Gastrocnemius medialis (tissue), 4 donors: ENCODE measurements around the gene POU2AF1. TPM values are rescaled to one million over a fixed set of nuclear protein-coding genes. Genes with fewer than 3 reads are reported as not detected.
"Not testable (repeated sequence)": the region's sequence is repeated elsewhere in the genome, so short reads cannot be mapped to it uniquely, and the experiment has no call there.

Source experiments
- ATAC-seq, 2 donors: fragments of 150-250 bp; one replicate each; pipeline ENCODE4 v1.9.1; 2016
- DNase-seq, 2 donors: peaks; one replicate each; pipeline ENCODE4 v3.0.0-alpha.2; 2019
- H3K27ac ChIP-seq, 4 donors: fragments of 200-600 bp; sonication (generic); 1 replicate in 1 of 4; 2 replicates in 3 of 4; pipeline ENCODE4 v1.5.1; 2016 to 2018; ENCODE audit warnings: mild to moderate bottlenecking in 2 of 4, moderate library complexity in 1 of 4
- H3K27me3 ChIP-seq, 3 donors: fragments of 200-600 bp; sonication (generic) in 2 of 3; 1 replicate in 1 of 3; 2 replicates in 2 of 3; pipeline versions ENCODE4 v1.5.1 to v1.6.0; 2016 to 2019; ENCODE audit warnings: mild to moderate bottlenecking in 1 of 3, moderate library complexity in 1 of 3
- H3K36me3 ChIP-seq, 2 donors: fragments of 200-600 bp; sonication (generic) in 1 of 2; one replicate each; pipeline ENCODE4 v1.5.1; 2017 to 2018
- H3K4me1 ChIP-seq, 2 donors: fragments of 200-600 bp; sonication (generic) in 1 of 2; one replicate each; pipeline ENCODE4 v1.5.1; 2016 to 2017; ENCODE audit warnings: mild to moderate bottlenecking in 2 of 2
- H3K4me3 ChIP-seq, 4 donors: fragments of 200-600 bp; sonication (generic) in 3 of 4; 1 replicate in 1 of 4; 2 replicates in 3 of 4; pipeline ENCODE4 v1.5.1; 2016 to 2019; ENCODE audit warnings: mild to moderate bottlenecking in 2 of 4
- H3K9me3 ChIP-seq, 3 donors: fragments of 200-600 bp; sonication (generic) in 2 of 3; 1 replicate in 1 of 3; 2 replicates in 2 of 3; pipeline ENCODE4 v1.5.1; 2016 to 2019
- CTCF ChIP-seq, 5 experiments: fragments of 450-650 bp in 3 of 5; fragments of 200-600 bp in 2 of 5; sonication (generic) in 2 of 5; IDR thresholded peaks in 4 of 5; conservative IDR thresholded peaks in 1 of 5; 1 replicate in 4 of 5; 2 replicates in 1 of 5; pipeline ENCODE4 v1.5.1; 2016 to 2019; ENCODE audit warnings: antibody characterized with exemption in 5 of 5, mild to moderate bottlenecking in 3 of 5, moderate library complexity in 3 of 5
- POLR2A ChIP-seq, 2 donors: fragments of 450-650 bp; IDR thresholded peaks; one replicate each; pipeline ENCODE4 v1.6.1; 2017; ENCODE audit warnings: antibody characterized with exemption in 2 of 2, mild to moderate bottlenecking in 2 of 2, moderate library complexity in 2 of 2
- in situ Hi-C, 4 donors: fragments of 200-750 bp; cut with MboI; loops; one replicate each; pipeline versions ENCODE4 v1.15.0 to v1.8.0; 2017; ENCODE audit warnings: low sequenced_read_pairs in 4 of 4
- intact Hi-C: fragments of 100-400 bp; cut with DNase I; formaldehyde crosslinking; loops from one replicate; pipeline ENCODE4 v1.15.1; 2023; ENCODE audit warnings: low total_unique reads
- total RNA-seq, 4 donors: library from RNA; depleted of rRNA; stranded (reverse); fragments of >200 nt; gene quantifications; one replicate each; pipeline versions ENCODE4 v1.1.0 to v1.2.3, GENCODE V29; 2016

The POU2AF1 gene
- total RNA-seq, 4 donors from 2014 or later = 0.29 to 0.78 TPM; not detected in 2

GRCh38 chr11:111405551-111405950, 26.5 kb upstream of the POU2AF1 start:
- intact Hi-C loops = no loop called here
- H3K27ac ChIP-seq = no peak overlapping the region
- no peaks in the 10 kb centered on the region for H3K9me3 ChIP-seq
- H3K27me3 ChIP-seq = no peaks in the 10 kb centered on the region
- TF ChIP-seq POLR2A (IDR thresholded peaks at IDR 0.05) = no peak
- TF ChIP-seq CTCF (IDR thresholded peaks at IDR 0.05 in 4 of 5, conservative IDR thresholded peaks at IDR 0.05 in 1 of 5) = no peak
- H3K4me3 ChIP-seq = no peak overlapping the region
- peaks cover 0 to 7% of the 10 kb centered on the region in 2 donors for H3K4me1 ChIP-seq
- H3K36me3 ChIP-seq = no peaks in the 10 kb centered on the region
- in situ Hi-C loops = no loop called here
- no peak for ATAC-seq
- DNase-seq = no peak

GRCh38 chr11:111403051-111403726, 24.1 kb upstream of the POU2AF1 start:
- no peak for TF ChIP-seq POLR2A (IDR thresholded peaks at IDR 0.05)
- no peak for TF ChIP-seq CTCF (IDR thresholded peaks at IDR 0.05 in 4 of 5, conservative IDR thresholded peaks at IDR 0.05 in 1 of 5)
- no peak for DNase-seq
- no peaks in the 10 kb centered on the region for H3K9me3 ChIP-seq
- ATAC-seq = no peak
- no peak overlapping the region for H3K27ac ChIP-seq
- no peaks in the 10 kb centered on the region for H3K27me3 ChIP-seq
- no peaks in the 10 kb centered on the region for H3K36me3 ChIP-seq
- H3K4me1 ChIP-seq = no peaks in the 10 kb centered on the region
- H3K4me3 ChIP-seq = no peak overlapping the region
- intact Hi-C loops (no loop called here), in situ Hi-C loops (no loop called here)

- intact Hi-C loops = no loop called here
- H3K4me3 ChIP-seq = no peak overlapping the region
- no peaks in the 10 kb centered on the region for H3K36me3 ChIP-seq
- no peaks in the 10 kb centered on the region for H3K4me1 ChIP-seq
- no peak for DNase-seq
- in situ Hi-C loops = no loop called here
- no peaks in the 10 kb centered on the region for H3K27me3 ChIP-seq
- TF ChIP-seq CTCF (IDR thresholded peaks at IDR 0.05 in 4 of 5, conservative IDR thresholded peaks at IDR 0.05 in 1 of 5) (no peak), POLR2A (IDR thresholded peaks at IDR 0.05) (no peak)
- H3K27ac ChIP-seq = no peak overlapping the region
- no peaks in the 10 kb centered on the region for H3K9me3 ChIP-seq
- ATAC-seq = no peak
Measured at GRCh38 chr11:111402411-111402810, 23.3 kb upstream of the POU2AF1 start.

GRCh38 chr11:111401957-111402356, 22.9 kb upstream of the POU2AF1 start:
- DNase-seq, H3K4me3 ChIP-seq, H3K27me3 ChIP-seq, H3K4me1 ChIP-seq, ATAC-seq, H3K9me3 ChIP-seq, intact Hi-C loops, H3K27ac ChIP-seq, H3K36me3 ChIP-seq, in situ Hi-C loops: not testable (repeated sequence)

- no peaks in the 10 kb centered on the region for H3K27me3 ChIP-seq
- no peak overlapping the region for H3K27ac ChIP-seq
- H3K36me3 ChIP-seq = no peaks in the 10 kb centered on the region
- no peaks in the 10 kb centered on the region for H3K4me1 ChIP-seq
- in situ Hi-C loops (no loop called here), intact Hi-C loops (no loop called here)
- TF ChIP-seq CTCF (IDR thresholded peaks at IDR 0.05 in 4 of 5, conservative IDR thresholded peaks at IDR 0.05 in 1 of 5) (no peak), POLR2A (IDR thresholded peaks at IDR 0.05) (no peak)
- no peak for ATAC-seq
- H3K9me3 ChIP-seq = no peaks in the 10 kb centered on the region
- no peak overlapping the region for H3K4me3 ChIP-seq
- no peak for DNase-seq
Measured at GRCh38 chr11:111400595-111400994, 21.5 kb upstream of the POU2AF1 start.
